ENCODE measurements around the gene ADGRV1.

Gene ADGRV1

GRCh38 chr5:90557391-90557790, 1.2 kb upstream of the ADGRV1 start:
- no peak overlapping the region for H2AFZ ChIP-seq (ENCODE audit: low read length)
- H3K4me2 ChIP-seq (ENCODE audit: low read depth, low read length, poor library complexity, severe bottlenecking): no peak overlapping the region
- no peak overlapping the region for H3K4me3 ChIP-seq (ENCODE audit: low read length, poor library complexity, severe bottlenecking)
- H3K9ac ChIP-seq (ENCODE audit: low read depth, low read length, poor library complexity, severe bottlenecking): no peak overlapping the region
- H3K79me2 ChIP-seq (ENCODE audit: insufficient read depth, low read length): no peaks in the 10 kb centered on the region
- H3K9me3 ChIP-seq (ENCODE audit: insufficient read depth, low read depth, low read length): no peaks in the 10 kb centered on the region
- H3F3A ChIP-seq (ENCODE audit: low read depth): no peaks in the 10 kb centered on the region
- no peaks in the 10 kb centered on the region for H3K36me3 ChIP-seq (ENCODE audit: insufficient read depth, low read length)
- no peaks in the 10 kb centered on the region for H4K20me1 ChIP-seq (ENCODE audit: insufficient read depth, low read length, poor library complexity, severe bottlenecking)
- TF ChIP-seq EZH2phosphoT487 (IDR thresholded peaks at IDR 0.05; ENCODE audit: borderline replicate concordance) (no peak), CTCF (conservative IDR thresholded peaks at IDR 0.05; ENCODE audit: low read length) (no peak)
- H3K27me3 ChIP-seq (ENCODE audit: insufficient read depth, low read length, poor library complexity, severe bottlenecking): no peaks in the 10 kb centered on the region
- H3K4me1 ChIP-seq (ENCODE audit: insufficient read depth, low read length, poor library complexity, severe bottlenecking): no peaks in the 10 kb centered on the region
- H3K9me2 ChIP-seq (replicated peaks; ENCODE audit: low read depth, low read length): no peaks in the 10 kb centered on the region

- TF ChIP-seq EZH2phosphoT487 (IDR thresholded peaks at IDR 0.05; ENCODE audit: borderline replicate concordance): no peak
- TF ChIP-seq CTCF (conservative IDR thresholded peaks at IDR 0.05; ENCODE audit: low read length): no peak
- Histone ChIP-seq H3K27me3 (ENCODE audit: insufficient read depth, low read length, poor library complexity, severe bottlenecking) (no peaks in the 10 kb centered on the region), H3F3A (ENCODE audit: low read depth) (no peaks in the 10 kb centered on the region), H3K4me3 (ENCODE audit: low read length, poor library complexity, severe bottlenecking) (no peak overlapping the region), H2AFZ (ENCODE audit: low read length) (no peak overlapping the region), H3K9ac (ENCODE audit: low read depth, low read length, poor library complexity, severe bottlenecking) (no peak overlapping the region), H3K36me3 (ENCODE audit: insufficient read depth, low read length) (no peaks in the 10 kb centered on the region), H3K79me2 (ENCODE audit: insufficient read depth, low read length) (no peaks in the 10 kb centered on the region), H3K9me3 (ENCODE audit: insufficient read depth, low read depth, low read length) (no peaks in the 10 kb centered on the region), H3K4me1 (ENCODE audit: insufficient read depth, low read length, poor library complexity, severe bottlenecking) (no peaks in the 10 kb centered on the region), H3K9me2 (replicated peaks; ENCODE audit: low read depth, low read length) (no peaks in the 10 kb centered on the region), H3K4me2 (ENCODE audit: low read depth, low read length, poor library complexity, severe bottlenecking) (no peak overlapping the region), H4K20me1 (ENCODE audit: insufficient read depth, low read length, poor library complexity, severe bottlenecking) (no peaks in the 10 kb centered on the region)
These were observed 726 bp upstream of the ADGRV1 start for GRCh38 chr5:90557871-90558270.

- Histone ChIP-seq H3K9ac (ENCODE audit: low read depth, low read length, poor library complexity, severe bottlenecking) (no peak overlapping the region), H2AFZ (ENCODE audit: low read length) (no peak overlapping the region), H3K9me3 (ENCODE audit: insufficient read depth, low read depth, low read length) (no peaks in the 10 kb centered on the region), H3K4me2 (ENCODE audit: low read depth, low read length, poor library complexity, severe bottlenecking) (no peak overlapping the region), H3K4me1 (ENCODE audit: insufficient read depth, low read length, poor library complexity, severe bottlenecking) (no peaks in the 10 kb centered on the region), H3K4me3 (ENCODE audit: low read length, poor library complexity, severe bottlenecking) (no peak overlapping the region), H4K20me1 (ENCODE audit: insufficient read depth, low read length, poor library complexity, severe bottlenecking) (no peaks in the 10 kb centered on the region), H3K9me2 (replicated peaks; ENCODE audit: low read depth, low read length) (no peaks in the 10 kb centered on the region), H3F3A (ENCODE audit: low read depth) (no peaks in the 10 kb centered on the region), H3K79me2 (ENCODE audit: insufficient read depth, low read length) (no peaks in the 10 kb centered on the region), H3K36me3 (ENCODE audit: insufficient read depth, low read length) (no peaks in the 10 kb centered on the region), H3K27me3 (ENCODE audit: insufficient read depth, low read length, poor library complexity, severe bottlenecking) (no peaks in the 10 kb centered on the region)
- TF ChIP-seq EZH2phosphoT487 (IDR thresholded peaks at IDR 0.05; ENCODE audit: borderline replicate concordance) (no peak), CTCF (conservative IDR thresholded peaks at IDR 0.05; ENCODE audit: low read length) (no peak)
These were observed 2.2 kb downstream of the ADGRV1 start for GRCh38 chr5:90560771-90561170.

Data from Loucy (cell line).